Measurements from ENCODE around the gene TSC22D4. TPM values are rescaled to one million over a fixed set of nuclear protein-coding genes. Genes with fewer than 3 reads are reported as not detected.

TSC22D4 gene
- polyA plus RNA-seq, 1 of the 3 experiments (the other 2 are of a cell fraction), result 32.7 TPM

DNA sequence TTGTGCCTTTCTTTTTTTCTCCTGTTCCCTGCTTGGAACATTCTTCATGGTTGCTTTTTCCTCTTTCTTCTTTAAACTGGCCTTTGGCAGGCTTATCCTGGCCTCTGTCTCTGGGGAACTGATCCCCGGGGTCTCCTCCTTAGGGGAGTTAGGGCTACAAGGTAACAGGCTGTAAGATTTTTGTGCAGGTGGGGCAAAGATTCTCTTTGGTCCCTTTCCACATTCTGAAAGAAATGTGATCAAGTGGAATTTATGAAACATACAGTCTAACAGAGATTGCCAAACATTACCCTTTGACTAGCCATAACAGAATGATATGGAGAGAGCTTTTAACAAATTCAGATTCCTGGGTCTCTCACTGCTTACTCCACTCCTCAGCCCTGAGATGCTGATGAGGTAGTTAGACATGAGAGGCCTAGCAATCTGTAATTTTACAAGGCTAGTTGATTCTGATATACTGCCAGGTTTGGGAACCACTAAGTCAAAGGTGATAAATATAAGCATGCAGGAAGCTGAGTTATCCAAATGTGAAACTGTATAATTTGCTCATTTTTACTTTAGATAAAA is 59.3 kb downstream of the TSC22D4 start:
- Histone ChIP-seq H3F3A (replicated peaks; ENCODE audit: insufficient read depth) (no peaks in the 10 kb centered on the region), H3K27ac (ENCODE audit: low read depth in 2 of 2, low read length in 1 of 2) (no peak overlapping the region), H3K9me3 (no peaks in the 10 kb centered on the region), H3K9me2 (no peaks in the 10 kb centered on the region), H3K4me2 (no peak overlapping the region), H3K4me3 (ENCODE audit: low read depth in 2 of 2, low read length in 1 of 2) (no peak overlapping the region), H4K20me1 (ENCODE audit: insufficient read depth) (no peaks in the 10 kb centered on the region), H3K9ac (no peak overlapping the region), H3K27me3 (ENCODE audit: insufficient read depth) (no peaks in the 10 kb centered on the region), H3K36me3 (replicated peaks in 1 of 2; ENCODE audit: control insufficient read depth in 1 of 2, insufficient read depth in 2 of 2, low read length in 1 of 2) (no peaks in the 10 kb centered on the region), H2AFZ (ENCODE audit: low read depth) (0 out of 2 replicates have a peak overlapping the region, but pooled peaks have one; percentile 5), H3K4me1 (ENCODE audit: control insufficient read depth in 1 of 2, insufficient read depth in 2 of 2, low read depth in 1 of 2, low read length in 1 of 2) (no peaks in the 10 kb centered on the region), H3K79me2 (ENCODE audit: insufficient read depth) (no peaks in the 10 kb centered on the region)
- 92% methylated on average over 1 of the region's 1 CpG for WGBS (ENCODE audit: low lambda C conversion rate)
- ChIA-PET POLR2A (interaction anchor here (0.9 kb wide), 1 partner anchor 9 kb away, joined by 5 read pairs; the partner anchor contains the start of gene ZCWPW1), CTCF (interaction anchor here (4.4 kb wide), 1 partner anchor 12 kb away, joined by 34 read pairs; no protein-coding TSS in a partner anchor)
- TF ChIP-seq EZH2phosphoT487 (IDR thresholded peaks at IDR 0.05; ENCODE audit: borderline replicate concordance, low read depth), result no peak
- TF ChIP-seq MXI1 (IDR thresholded peaks at IDR 0.05; ENCODE audit: low read depth, low read length), result no peak
- no peak for TF ChIP-seq FOSL2 (IDR thresholded peaks at IDR 0.05; ENCODE audit: borderline replicate concordance, low read depth)
- TF ChIP-seq ELF1 (IDR thresholded peaks at IDR 0.05), result no peak
- no peak for TF ChIP-seq RAD21 (IDR thresholded peaks at IDR 0.05; ENCODE audit: low read length)
- TF ChIP-seq TCF12 (IDR thresholded peaks at IDR 0.05), result no peak
- TF ChIP-seq SIN3A (IDR thresholded peaks at IDR 0.05; ENCODE audit: borderline replicate concordance, low read depth, low read length), result no peak
- TF ChIP-seq TEAD4 (IDR thresholded peaks at IDR 0.05; ENCODE audit: borderline replicate concordance, insufficient read depth), result no peak
- TF ChIP-seq, protein P1, sequence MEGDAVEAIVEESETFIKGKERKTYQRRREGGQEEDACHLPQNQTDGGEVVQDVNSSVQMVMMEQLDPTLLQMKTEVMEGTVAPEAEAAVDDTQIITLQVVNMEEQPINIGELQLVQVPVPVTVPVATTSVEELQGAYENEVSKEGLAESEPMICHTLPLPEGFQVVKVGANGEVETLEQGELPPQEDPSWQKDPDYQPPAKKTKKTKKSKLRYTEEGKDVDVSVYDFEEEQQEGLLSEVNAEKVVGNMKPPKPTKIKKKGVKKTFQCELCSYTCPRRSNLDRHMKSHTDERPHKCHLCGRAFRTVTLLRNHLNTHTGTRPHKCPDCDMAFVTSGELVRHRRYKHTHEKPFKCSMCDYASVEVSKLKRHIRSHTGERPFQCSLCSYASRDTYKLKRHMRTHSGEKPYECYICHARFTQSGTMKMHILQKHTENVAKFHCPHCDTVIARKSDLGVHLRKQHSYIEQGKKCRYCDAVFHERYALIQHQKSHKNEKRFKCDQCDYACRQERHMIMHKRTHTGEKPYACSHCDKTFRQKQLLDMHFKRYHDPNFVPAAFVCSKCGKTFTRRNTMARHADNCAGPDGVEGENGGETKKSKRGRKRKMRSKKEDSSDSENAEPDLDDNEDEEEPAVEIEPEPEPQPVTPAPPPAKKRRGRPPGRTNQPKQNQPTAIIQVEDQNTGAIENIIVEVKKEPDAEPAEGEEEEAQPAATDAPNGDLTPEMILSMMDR (IDR thresholded peaks at IDR 0.05), result no peak
- TF ChIP-seq, protein P2, sequence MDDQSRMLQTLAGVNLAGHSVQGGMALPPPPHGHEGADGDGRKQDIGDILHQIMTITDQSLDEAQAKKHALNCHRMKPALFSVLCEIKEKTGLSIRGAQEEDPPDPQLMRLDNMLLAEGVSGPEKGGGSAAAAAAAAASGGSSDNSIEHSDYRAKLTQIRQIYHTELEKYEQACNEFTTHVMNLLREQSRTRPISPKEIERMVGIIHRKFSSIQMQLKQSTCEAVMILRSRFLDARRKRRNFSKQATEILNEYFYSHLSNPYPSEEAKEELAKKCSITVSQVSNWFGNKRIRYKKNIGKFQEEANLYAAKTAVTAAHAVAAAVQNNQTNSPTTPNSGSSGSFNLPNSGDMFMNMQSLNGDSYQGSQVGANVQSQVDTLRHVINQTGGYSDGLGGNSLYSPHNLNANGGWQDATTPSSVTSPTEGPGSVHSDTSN (IDR thresholded peaks at IDR 0.05), result no peak
- TF ChIP-seq NFIC (IDR thresholded peaks at IDR 0.05; ENCODE audit: borderline replicate concordance), result no peak
- TF ChIP-seq YY1 (IDR thresholded peaks at IDR 0.05; ENCODE audit: low read depth), result no peak
- no peak for DNase-seq

DNA sequence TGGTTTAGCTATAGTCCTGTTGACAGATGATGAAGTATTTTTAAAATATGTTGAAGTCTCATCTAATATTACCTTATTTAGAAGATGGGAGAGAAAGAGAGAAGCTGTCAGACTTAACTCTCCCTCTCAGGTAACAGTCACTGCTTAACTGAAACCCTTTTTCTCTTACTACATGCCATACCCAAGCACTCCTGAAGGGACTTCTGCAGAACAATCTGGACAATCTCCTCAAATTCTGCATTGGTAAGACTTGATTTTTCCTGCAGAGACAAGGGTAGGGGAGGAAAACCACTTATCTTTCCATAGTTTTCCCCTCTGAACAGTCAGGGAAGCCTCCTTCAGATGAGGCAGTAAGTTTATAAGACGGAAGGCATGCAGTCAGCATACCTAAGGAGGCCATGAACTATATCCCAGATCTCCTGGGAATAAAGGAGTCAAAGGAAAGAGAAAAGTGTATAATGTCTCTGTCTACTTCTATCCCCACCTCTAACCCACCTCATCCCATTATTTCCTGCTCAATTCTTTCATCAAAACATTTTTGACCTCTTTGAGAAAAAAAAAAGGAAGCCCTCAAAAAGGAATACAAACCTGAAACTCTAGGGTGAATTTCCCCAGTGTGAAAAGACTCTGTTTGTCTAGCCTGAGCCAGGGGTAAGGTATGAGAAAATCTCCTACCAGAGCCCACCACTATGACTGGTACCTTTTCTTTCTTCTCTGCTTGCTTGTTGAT is 59.9 kb downstream of the TSC22D4 start:
- 79% methylated on average over 1 of the region's 1 CpG for WGBS (ENCODE audit: low lambda C conversion rate)
- Histone ChIP-seq H3K9me3 (no peaks in the 10 kb centered on the region), H3K27me3 (ENCODE audit: insufficient read depth) (no peaks in the 10 kb centered on the region), H3K79me2 (ENCODE audit: insufficient read depth) (no peaks in the 10 kb centered on the region), H3K9ac (no peak overlapping the region), H3K9me2 (no peaks in the 10 kb centered on the region), H3K4me1 (ENCODE audit: control insufficient read depth in 1 of 2, insufficient read depth in 2 of 2, low read depth in 1 of 2, low read length in 1 of 2) (no peaks in the 10 kb centered on the region), H3K4me3 (ENCODE audit: low read depth in 2 of 2, low read length in 1 of 2) (no peak overlapping the region), H2AFZ (ENCODE audit: low read depth) (no peak overlapping the region), H3K36me3 (replicated peaks in 1 of 2; ENCODE audit: control insufficient read depth in 1 of 2, insufficient read depth in 2 of 2, low read length in 1 of 2) (no peaks in the 10 kb centered on the region), H3K27ac (ENCODE audit: low read depth in 2 of 2, low read length in 1 of 2) (no peak overlapping the region), H4K20me1 (ENCODE audit: insufficient read depth) (no peaks in the 10 kb centered on the region), H3K4me2 (no peak overlapping the region), H3F3A (replicated peaks; ENCODE audit: insufficient read depth) (no peaks in the 10 kb centered on the region)
- no peak for DNase-seq
- ChIA-PET POLR2A (no interaction called here), CTCF (interaction anchor here (4.4 kb wide), 1 partner anchor 11 kb away, joined by 34 read pairs; no protein-coding TSS in a partner anchor)
- TF ChIP-seq NRF1 (IDR thresholded peaks at IDR 0.05; ENCODE audit: low read depth, low read length), result no peak
- no peak for TF ChIP-seq MXI1 (IDR thresholded peaks at IDR 0.05; ENCODE audit: low read depth, low read length)
- no peak for TF ChIP-seq EZH2phosphoT487 (IDR thresholded peaks at IDR 0.05; ENCODE audit: borderline replicate concordance, low read depth)
- no peak for TF ChIP-seq EP300 (IDR thresholded peaks at IDR 0.05; ENCODE audit: borderline replicate concordance in 1 of 2, low read depth in 1 of 2, low read length in 1 of 2)
- TF ChIP-seq MEF2A (IDR thresholded peaks at IDR 0.05; ENCODE audit: borderline replicate concordance, low read depth), result no peak
- TF ChIP-seq GABPA (IDR thresholded peaks at IDR 0.05; ENCODE audit: low read depth), result no peak
- TF ChIP-seq RFX5 (IDR thresholded peaks at IDR 0.05; ENCODE audit: low read length), result no peak
- TF ChIP-seq SMC3 (IDR thresholded peaks at IDR 0.05; ENCODE audit: low read depth, low read length), result no peak
- TF ChIP-seq, protein P3, sequence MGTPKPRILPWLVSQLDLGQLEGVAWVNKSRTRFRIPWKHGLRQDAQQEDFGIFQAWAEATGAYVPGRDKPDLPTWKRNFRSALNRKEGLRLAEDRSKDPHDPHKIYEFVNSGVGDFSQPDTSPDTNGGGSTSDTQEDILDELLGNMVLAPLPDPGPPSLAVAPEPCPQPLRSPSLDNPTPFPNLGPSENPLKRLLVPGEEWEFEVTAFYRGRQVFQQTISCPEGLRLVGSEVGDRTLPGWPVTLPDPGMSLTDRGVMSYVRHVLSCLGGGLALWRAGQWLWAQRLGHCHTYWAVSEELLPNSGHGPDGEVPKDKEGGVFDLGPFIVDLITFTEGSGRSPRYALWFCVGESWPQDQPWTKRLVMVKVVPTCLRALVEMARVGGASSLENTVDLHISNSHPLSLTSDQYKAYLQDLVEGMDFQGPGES (IDR thresholded peaks at IDR 0.05; ENCODE audit: low read depth, low read length), result no peak
- no peak for TF ChIP-seq TCF12 (IDR thresholded peaks at IDR 0.05)
- TF ChIP-seq RAD21 (IDR thresholded peaks at IDR 0.05; ENCODE audit: low read length), result no peak
- no peak for TF ChIP-seq GATA2 (CRISPR knock-in tag; IDR thresholded peaks at IDR 0.05)
- TF ChIP-seq ELF1 (IDR thresholded peaks at IDR 0.05), result no peak
- TF ChIP-seq, protein P1 (IDR thresholded peaks at IDR 0.05), result no peak
